K562 (cell line): ENCODE measurements around the gene LLGL2. TPM values are rescaled to one million over a fixed set of nuclear protein-coding genes. Genes with fewer than 3 reads are reported as not detected.

Source experiments
- AFF4 ChIP-seq: sonication (generic); formaldehyde crosslinking; IDR thresholded peaks from 2 replicates; pipeline ENCODE4 v1.8.0; 2023; ENCODE audit warnings: mild to moderate bottlenecking, missing genetic modification reagents
- BCOR ChIP-seq: fragments of 450-650 bp; IDR thresholded peaks from 2 replicates; pipeline ENCODE4 v1.6.1; 2016
- ETV5 ChIP-seq: sonication (generic); formaldehyde crosslinking; IDR thresholded peaks from 2 replicates; pipeline ENCODE4 v1.4.0; 2020; ENCODE audit warnings: low read depth, mild to moderate bottlenecking, missing genetic modification reagents
- FOSL1 ChIP-seq: fragments of 200-800 bp; sonication (Bioruptor generic); conservative IDR thresholded peaks from 2 replicates; pipeline ENCODE4 v1.6.1; 2016; ENCODE audit warnings: missing genetic modification characterization, missing compliant biosample characterization
- MEF2A ChIP-seq: IDR thresholded peaks from 2 replicates; pipeline ENCODE4 v1.6.1; 2011; ENCODE audit warnings: low read depth, mild to moderate bottlenecking, low read length, moderate library complexity; ENCODE audit not compliant: control insufficient read depth
- MLLT1 ChIP-seq, 2 experiments: fragments of 450-650 bp; IDR thresholded peaks; 2 replicates each; pipeline ENCODE4 v1.6.1; 2016
- NFIC ChIP-seq: fragments of 450-650 bp; IDR thresholded peaks from 2 replicates; pipeline ENCODE4 v1.6.1; 2017; ENCODE audit warnings: mild to moderate bottlenecking, inconsistent platforms
- PHTF2 ChIP-seq: fragments of 250-450 bp; sonication (Bioruptor Pico); IDR thresholded peaks from 2 replicates; pipeline ENCODE4 v1.5.0; 2021; ENCODE audit warnings: mild to moderate bottlenecking
- PRMT5 ChIP-seq: sonication (generic); formaldehyde crosslinking; IDR thresholded peaks from 2 replicates; pipeline ENCODE4 v1.5.0; 2020; ENCODE audit warnings: missing genetic modification reagents
- SLC30A9 ChIP-seq: fragments of 250-450 bp; sonication (Bioruptor Pico); IDR thresholded peaks from 2 replicates; pipeline ENCODE4 v1.8.0; 2022; ENCODE audit warnings: mild to moderate bottlenecking, moderate library complexity
- TCF15 ChIP-seq: fragments of 250-450 bp; sonication (Bioruptor Pico); IDR thresholded peaks from 2 replicates; pipeline ENCODE4 v1.8.0; 2022; ENCODE audit warnings: moderate library complexity, mild to moderate bottlenecking, inconsistent platforms
- TCF3 ChIP-seq: sonication (generic); formaldehyde crosslinking; IDR thresholded peaks from 2 replicates; pipeline ENCODE4 v1.4.0; 2020; ENCODE audit warnings: mild to moderate bottlenecking, missing genetic modification reagents
- TRIM24 ChIP-seq, 2 experiments: fragments of 450-650 bp; IDR thresholded peaks; 2 replicates each; pipeline ENCODE4 v1.6.1; 2016
- XRCC4 ChIP-seq: IDR thresholded peaks from one replicate; pipeline ENCODE4 v1.6.1; 2011; ENCODE audit not compliant: insufficient read depth, insufficient read length; ENCODE audit errors: extremely low read depth
- ZBTB5 ChIP-seq: fragments of 450-650 bp; IDR thresholded peaks from 2 replicates; pipeline ENCODE4 v1.6.1; 2017; ENCODE audit warnings: antibody characterized with exemption
- ZC3H11A ChIP-seq: IDR thresholded peaks from 2 replicates; pipeline ENCODE4 v1.6.1; 2012; ENCODE audit warnings: low read depth, low read length, improper control_type of control experiment
- ZFP36 ChIP-seq: fragments of 150-350 bp; IDR thresholded peaks from 2 replicates; pipeline ENCODE4 v1.6.1; 2018; ENCODE audit warnings: low read length, low read depth; ENCODE audit not compliant: partially characterized antibody
- ZNF316 ChIP-seq: fragments of 450-650 bp; IDR thresholded peaks from 2 replicates; pipeline ENCODE4 v1.6.1; 2016
- polyA plus RNA-seq, 8 experiments: library from polyadenylated mRNA; depleted of rRNA in 4 of 8; stranded (reverse) in 5 of 8; unstranded in 3 of 8; fragments of >200 nt; fragmentation: Nextera tagmentation in 2 of 8; fragmentation: Illumina TruSeq in 1 of 8; extraction: Ambion mirVana in 2 of 8; extraction: Trizol in 1 of 8; gene quantifications; 2 replicates each; pipeline versions ENCODE4 v1.2.1 to v1.2.3, GENCODE V29; 2011 to 2014; ENCODE audit warnings: inconsistent platforms in 1 of 8, missing spikeins in 1 of 8
- total RNA-seq, 7 experiments: library from RNA; depleted of rRNA in 6 of 7; stranded (reverse); fragments of >200 nt in 6 of 7; fragmentation: Illumina TruSeq in 2 of 7; extraction: Trizol in 2 of 7; gene quantifications; 2 replicates each; pipeline versions ENCODE4 v1.2.1 to v1.2.3, GENCODE V29; 2011 to 2021; ENCODE audit warnings: low replicate concordance in 1 of 7

LLGL2 gene
- total and polyA plus RNA-seq, 9 of the 15 experiments (the other 6 are each of a cell fraction or from before 2014, with no cell fraction given) = 0.32 to 24.4 (median 10.2) TPM

GRCh38 chr17:75509528-75510258 lies 15.8 kb upstream of the LLGL2 start (continued):
- TF ChIP-seq AFF4 (CRISPR knock-in tag) (no peak), MLLT1 (IDR thresholded peaks at IDR 0.05) (no peak), PRMT5 (CRISPR knock-in tag) (no peak), ETV5 (no peak), TRIM24 (IDR thresholded peaks at IDR 0.05) (no peak), TCF15 (CRISPR knock-in tag) (no peak), BCOR (peak; percentile 57), TCF3 (no peak), ZC3H11A (no peak), FOSL1 (tag) (no peak), PHTF2 (CRISPR knock-in tag) (no peak), NFIC (0 out of 2 replicates have a peak, but pooled peaks have one; percentile 2), ZBTB5 (no peak), SLC30A9 (CRISPR knock-in tag) (no peak), ZNF316 (no peak), ZFP36 (peak; percentile 75), XRCC4 (no peak), MEF2A (no peak)
